GM21825 (cell line): Measurements from ENCODE around the gene ZNF799.
"Not testable (repeated sequence)": the region's sequence is repeated elsewhere in the genome, so short reads cannot be mapped to it uniquely, and the experiment has no call there.

Experiments used
- ATAC-seq: cut with Tn5 transposase; IDR thresholded peaks from one replicate; pipeline ENCODE4 v1.9.1; 2021; ENCODE audit warnings: mild to moderate bottlenecking, moderate library complexity; ENCODE audit not compliant: unreplicated experiment

The ZNF799 gene

DNA sequence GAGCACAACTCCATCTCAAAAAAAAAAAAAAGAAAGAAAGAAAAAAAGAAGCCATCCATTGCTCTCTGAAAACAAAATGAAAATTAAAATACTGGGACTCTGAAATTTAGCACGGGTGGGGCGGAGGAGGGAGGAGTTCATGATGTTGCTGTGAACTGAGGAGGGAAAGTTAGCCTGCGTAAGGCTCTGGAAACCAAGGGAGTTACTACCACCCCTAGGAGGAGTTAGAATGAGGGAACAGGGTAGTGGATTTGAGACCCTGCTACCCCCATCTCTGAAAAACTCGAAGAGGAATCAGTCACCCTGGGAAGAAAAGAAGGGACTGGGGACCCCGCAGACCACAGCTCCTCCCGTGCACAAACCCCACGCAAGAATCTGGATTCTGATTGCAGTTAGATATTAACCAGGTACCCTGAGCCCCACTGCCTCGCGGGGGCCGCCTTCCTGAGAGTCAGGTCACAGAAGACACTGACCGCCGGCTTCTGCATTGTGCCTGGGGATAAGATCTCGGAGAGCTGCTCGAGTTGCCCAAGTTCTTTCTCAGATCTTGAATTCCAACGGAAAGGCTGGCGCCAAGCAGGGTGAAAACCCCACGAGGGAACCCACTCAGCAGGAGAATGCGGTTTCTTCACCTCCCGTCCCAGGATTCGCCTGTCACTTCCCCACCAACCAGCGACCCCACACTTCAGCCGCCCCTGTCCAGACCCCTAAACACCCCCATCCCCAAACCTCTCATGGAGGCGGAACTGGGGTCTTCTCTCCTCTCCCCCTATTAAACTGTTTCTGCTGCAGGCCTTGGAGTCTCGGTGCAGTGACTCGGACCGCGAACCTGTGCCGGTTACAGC lies 36.5 kb downstream of the ZNF799 start:
- peak; percentile 6 for ATAC-seq

DNA sequence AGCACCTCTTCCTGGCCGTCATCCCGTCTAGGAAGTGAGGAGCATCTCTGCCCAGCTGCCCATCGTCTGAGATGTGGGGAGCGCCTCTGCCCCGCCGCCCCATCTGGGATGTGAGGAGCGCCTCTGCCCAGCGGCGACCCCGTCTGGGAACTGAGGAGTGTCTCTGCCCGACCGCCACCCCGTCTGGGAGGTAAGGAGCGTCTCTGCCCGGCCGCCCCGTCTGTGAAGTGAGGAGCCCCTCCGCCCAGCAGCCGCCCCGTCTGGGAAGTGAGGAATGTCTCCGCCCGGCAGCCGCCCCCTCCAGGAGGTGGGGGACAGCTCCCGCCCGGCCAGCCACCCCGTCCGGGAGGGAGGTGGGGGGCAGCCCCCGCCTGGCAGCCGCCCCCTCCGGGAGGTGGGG lies 38.8 kb downstream of the ZNF799 start:
- ATAC-seq = not testable (repeated sequence)

- ATAC-seq = no peak
These were observed 47.7 kb downstream of the ZNF799 start for GRCh38 chr19:12353375-12353774.

GRCh38 chr19:12350890-12351197 lies 50.2 kb downstream of the ZNF799 start:
- no peak for ATAC-seq

GRCh38 chr19:12350185-12350889 lies 50.7 kb downstream of the ZNF799 start:
- ATAC-seq = no peak

- ATAC-seq = no peak
These were observed 54.2 kb downstream of the ZNF799 start for GRCh38 chr19:12346896-12347295.

DNA sequence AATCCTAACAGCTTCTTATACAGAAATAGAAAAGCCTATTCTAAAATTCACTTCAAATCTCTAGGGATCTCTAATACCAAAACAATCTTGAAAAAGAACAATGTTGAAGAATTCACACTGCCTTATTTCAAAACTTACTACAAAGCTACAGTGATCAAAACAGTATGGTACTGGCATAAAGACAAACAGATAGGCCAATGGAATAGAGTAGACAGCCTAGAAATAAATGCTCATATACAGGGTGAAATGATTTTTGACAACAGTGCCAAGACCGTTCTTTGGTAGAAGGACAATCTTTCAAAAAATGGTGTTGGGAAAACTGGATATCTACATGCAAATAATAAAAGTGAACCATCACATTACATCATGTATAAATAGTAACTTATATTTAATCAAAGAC lies 55.9 kb downstream of the ZNF799 start:
- ATAC-seq = no peak
